ENCODE data around the gene FAM13A.
"Not testable (repeated sequence)": the region's sequence is repeated elsewhere in the genome, so short reads cannot be mapped to it uniquely, and the experiment has no call there.

The FAM13A gene

DNA sequence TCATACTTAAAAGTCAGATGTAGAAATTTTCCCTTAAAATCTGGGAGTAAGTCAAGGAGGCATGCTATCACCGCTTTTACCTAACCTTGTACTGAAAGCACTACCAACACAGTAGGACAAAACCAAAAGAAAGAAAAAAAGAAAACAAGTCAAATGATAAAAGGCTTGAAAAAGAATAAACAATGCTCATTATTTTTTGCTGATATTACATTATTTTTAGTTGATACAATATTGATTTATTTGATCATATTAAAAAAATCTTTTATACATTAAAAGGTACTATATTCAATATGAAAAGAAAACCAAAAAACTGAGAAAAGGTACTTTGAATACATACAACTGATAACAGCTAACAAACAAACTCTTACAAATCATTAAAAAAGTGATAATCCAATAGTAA is 164.3 kb downstream of the FAM13A start:
- no peak overlapping the region for H3K4me3 ChIP-seq (replicated peaks; ENCODE audit: low read depth, low read length)
- TF ChIP-seq, protein P1, sequence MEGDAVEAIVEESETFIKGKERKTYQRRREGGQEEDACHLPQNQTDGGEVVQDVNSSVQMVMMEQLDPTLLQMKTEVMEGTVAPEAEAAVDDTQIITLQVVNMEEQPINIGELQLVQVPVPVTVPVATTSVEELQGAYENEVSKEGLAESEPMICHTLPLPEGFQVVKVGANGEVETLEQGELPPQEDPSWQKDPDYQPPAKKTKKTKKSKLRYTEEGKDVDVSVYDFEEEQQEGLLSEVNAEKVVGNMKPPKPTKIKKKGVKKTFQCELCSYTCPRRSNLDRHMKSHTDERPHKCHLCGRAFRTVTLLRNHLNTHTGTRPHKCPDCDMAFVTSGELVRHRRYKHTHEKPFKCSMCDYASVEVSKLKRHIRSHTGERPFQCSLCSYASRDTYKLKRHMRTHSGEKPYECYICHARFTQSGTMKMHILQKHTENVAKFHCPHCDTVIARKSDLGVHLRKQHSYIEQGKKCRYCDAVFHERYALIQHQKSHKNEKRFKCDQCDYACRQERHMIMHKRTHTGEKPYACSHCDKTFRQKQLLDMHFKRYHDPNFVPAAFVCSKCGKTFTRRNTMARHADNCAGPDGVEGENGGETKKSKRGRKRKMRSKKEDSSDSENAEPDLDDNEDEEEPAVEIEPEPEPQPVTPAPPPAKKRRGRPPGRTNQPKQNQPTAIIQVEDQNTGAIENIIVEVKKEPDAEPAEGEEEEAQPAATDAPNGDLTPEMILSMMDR (IDR thresholded peaks at IDR 0.05; ENCODE audit: low read length, missing control alignments), result no peak
- DNase-seq (ENCODE audit: low read depth), result no peak

DNA sequence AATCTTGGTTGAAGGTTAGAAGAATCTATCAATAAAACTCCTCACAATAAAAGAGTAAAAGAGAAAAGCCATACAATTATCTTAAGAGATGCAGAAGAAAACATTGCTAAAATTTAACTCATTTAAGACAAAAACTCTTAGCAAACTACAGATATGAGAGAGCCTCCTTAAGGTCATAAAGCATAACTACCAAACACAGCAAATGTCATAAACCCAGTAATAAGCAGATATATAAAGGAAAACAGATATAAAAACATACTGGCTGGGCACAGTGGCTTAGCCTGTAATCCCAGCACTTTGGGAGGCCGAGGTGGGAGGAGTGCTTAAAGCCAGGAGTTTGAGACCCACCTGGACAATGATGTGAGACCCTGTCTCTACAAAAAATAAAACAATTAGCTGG is 165.3 kb downstream of the FAM13A start:
- no peak for DNase-seq (ENCODE audit: low read depth)
- no peak overlapping the region for H3K4me3 ChIP-seq (replicated peaks; ENCODE audit: low read depth, low read length)
- TF ChIP-seq, protein P1 (IDR thresholded peaks at IDR 0.05; ENCODE audit: low read length, missing control alignments), result no peak

DNA sequence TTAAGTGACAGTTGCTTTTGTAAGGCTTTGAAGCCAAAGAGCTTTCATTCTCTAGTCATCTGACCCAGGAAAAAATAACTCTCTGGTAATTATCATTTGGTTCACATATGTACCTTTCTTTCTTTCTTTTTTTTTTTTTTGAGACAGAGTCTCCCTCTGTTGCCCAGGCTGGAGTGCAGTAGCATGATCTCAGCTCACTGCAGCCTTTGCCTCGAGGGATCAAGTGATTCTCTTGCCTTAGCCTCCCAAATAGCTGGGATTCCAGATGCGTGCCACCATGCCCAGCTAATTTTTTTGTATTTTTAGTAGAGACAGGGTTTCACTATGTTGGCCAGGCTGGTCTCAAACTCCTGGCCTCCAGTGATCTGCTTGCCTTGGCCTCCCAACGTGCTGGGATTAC is 169.6 kb downstream of the FAM13A start:
- H3K4me3 ChIP-seq (replicated peaks; ENCODE audit: low read depth, low read length); DNase-seq (ENCODE audit: low read depth): not testable (repeated sequence)

DNA sequence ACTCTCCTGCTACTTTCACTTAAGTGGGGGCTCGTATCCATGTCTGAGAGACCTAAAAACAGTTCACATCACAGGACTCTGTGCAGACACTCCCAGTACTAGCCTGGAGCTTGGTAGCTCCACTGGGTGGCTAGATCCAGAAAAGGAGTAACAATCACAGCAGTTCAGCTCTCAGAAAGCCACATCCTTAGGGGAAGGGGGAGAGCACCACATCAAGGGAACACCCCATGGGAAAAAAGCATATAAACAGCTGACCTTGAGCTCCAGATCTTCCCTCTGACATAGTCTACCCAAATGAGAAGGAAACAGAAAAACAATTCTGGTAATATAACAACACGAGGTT is 175.8 kb downstream of the FAM13A start:
- TF ChIP-seq, protein P1 (IDR thresholded peaks at IDR 0.05; ENCODE audit: low read length, missing control alignments), result no peak
- no peak for DNase-seq (ENCODE audit: low read depth)
- H3K4me3 ChIP-seq (replicated peaks; ENCODE audit: low read depth, low read length), result no peak overlapping the region

DNA sequence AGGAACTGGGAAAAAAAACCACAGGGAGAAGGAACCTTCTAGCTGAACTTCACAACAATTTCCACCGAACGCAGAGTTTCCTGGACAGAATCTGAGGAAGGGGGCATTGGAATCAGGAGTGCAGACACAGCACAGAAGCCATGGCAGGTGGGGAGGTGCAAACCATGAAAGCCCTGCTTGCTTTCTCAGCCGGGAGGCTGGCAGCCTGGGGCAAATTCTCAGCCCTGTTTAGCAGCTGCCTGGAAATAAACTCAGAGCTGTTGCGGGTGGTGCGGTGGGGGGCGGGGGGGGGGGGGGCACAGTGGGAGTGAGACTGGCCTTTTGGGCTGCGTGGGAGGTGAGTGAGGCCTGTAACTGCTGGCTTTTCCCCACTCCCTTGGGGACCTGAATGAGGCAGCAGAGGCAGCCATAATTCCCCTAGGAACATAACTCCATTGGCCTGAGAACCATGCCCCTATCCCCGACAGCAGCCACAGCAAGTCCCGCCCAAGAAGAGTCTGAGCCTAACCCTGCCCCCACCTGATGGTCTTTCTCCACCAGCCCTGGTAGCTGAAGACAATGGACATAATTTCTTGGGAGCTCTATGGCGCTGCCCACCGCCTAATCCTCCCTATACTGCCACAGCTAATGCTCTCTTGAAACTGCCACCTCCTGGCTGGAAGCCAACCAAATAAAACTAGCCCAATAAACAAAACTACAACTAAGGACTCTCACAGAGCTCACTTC is 176.3 kb downstream of the FAM13A start:
- TF ChIP-seq, protein P1 (IDR thresholded peaks at IDR 0.05; ENCODE audit: low read length, missing control alignments), result no peak
- no peak for DNase-seq (ENCODE audit: low read depth)
- no peak overlapping the region for H3K4me3 ChIP-seq (replicated peaks; ENCODE audit: low read depth, low read length)

DNA sequence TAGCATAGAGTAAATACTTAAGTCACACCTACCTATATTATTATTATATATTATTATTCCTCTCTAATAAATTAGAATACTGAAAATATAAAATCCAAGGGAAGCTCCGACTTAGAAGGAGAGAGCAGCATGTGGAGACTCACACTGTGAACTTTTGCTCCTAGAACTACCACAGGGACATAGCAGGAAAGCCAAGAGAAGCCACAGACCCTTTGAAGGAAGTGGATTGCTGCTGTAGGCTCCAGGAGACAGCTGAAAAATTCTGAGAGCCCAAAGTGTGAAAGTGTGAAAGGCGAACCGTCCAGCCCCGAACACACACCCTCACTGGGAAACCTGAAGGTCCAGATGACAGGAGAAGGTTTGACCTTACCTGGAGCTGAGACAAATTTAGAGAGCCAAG is 177.0 kb downstream of the FAM13A start:
- H3K4me3 ChIP-seq (replicated peaks; ENCODE audit: low read depth, low read length), result no peak overlapping the region
- DNase-seq (ENCODE audit: low read depth), result no peak
- TF ChIP-seq, protein P1 (IDR thresholded peaks at IDR 0.05; ENCODE audit: low read length, missing control alignments), result no peak

DNA sequence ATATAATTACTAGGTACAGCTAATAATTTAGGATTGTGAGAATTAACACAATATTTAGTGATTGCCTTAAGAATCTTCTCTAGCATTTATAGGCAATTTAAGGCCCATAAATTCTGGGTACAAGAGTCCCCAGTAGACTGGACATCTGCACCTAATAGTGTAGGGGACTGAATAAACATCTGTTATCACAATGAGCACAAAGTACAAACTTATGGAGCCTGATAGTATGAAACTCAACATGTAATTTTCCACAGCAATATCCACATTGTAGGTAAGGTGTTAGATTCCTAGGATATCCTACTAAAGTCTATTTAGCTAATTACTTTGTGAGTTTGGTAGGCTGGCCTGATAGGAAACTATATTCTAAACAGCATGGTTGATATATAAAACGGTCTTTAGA is 178.3 kb downstream of the FAM13A start:
- H3K4me3 ChIP-seq (replicated peaks; ENCODE audit: low read depth, low read length), result no peak overlapping the region
- no peak for DNase-seq (ENCODE audit: low read depth)
- TF ChIP-seq, protein P1 (IDR thresholded peaks at IDR 0.05; ENCODE audit: low read length, missing control alignments), result no peak

Measured in fibroblast of pulmonary artery (primary cell).